Suppressor macrophage treated with lipopolysaccharide for 4 hours (primary cell): ENCODE results near the gene PRLR.
"Not testable (repeated sequence)": the region's sequence is repeated elsewhere in the genome, so short reads cannot be mapped to it uniquely, and the experiment has no call there.

Experiments
- DNase-seq: peaks from one replicate; pipeline ENCODE4 v3.0.0-alpha.2; 2020

The PRLR gene

DNA sequence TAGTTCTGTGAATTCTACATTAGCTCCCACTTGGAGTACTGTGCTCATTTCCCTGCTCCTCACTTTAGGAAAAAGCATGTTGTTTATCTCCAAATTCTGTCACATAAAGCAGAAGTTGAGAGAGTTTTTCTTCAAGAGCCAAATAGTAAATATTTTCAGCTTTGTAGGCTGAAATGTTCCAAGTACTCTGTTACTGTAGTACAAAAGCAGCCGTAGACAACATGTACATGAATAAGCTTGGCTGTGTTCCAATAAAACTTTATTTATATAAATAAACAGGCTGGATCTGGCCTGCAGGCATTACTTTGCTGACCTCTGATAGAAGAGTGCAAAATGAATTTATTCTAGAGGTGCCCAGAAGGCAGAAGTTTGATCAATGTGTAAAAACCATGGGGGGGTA lies 109.6 kb downstream of the PRLR start:
- no peak for DNase-seq

DNA sequence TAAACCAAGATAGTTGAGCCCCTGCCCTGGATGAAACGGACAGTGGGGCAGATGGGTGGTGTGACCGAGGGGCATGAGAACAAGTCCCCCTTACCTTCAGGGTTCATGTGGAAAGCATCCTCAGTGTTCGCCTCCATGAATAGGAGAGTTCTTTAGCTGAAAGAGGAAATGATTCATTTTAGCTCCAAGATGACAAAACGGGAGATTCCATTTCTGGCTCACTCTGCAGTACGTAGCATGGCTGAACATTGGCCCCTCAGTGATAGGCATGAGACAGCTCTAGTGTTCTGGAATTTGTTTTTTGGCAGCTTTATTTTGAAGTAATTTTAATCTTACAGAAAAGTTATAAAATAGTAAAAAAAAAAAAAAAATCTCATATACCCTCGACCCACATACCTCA lies 112.3 kb downstream of the PRLR start:
- peak; percentile 68 for DNase-seq

DNA sequence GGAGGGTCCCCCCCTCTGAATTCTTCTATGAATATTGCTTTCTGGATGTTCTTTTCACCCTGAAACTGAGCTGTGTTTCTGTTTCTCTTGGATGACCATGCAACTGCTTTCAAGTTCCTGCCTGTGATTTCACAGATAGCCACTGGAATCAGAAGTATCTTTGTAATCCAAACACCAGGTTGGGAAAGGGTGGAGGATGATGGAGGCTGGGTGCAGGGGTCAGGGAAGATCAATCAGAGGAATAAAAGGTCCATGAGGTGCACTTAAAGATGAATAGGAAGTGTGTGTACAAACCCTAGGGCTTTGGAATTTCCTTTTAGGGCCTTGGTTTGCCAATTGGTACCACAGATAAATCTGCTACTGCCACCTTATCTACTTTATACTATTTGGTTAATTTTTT lies 114.4 kb downstream of the PRLR start:
- DNase-seq = no peak

DNA sequence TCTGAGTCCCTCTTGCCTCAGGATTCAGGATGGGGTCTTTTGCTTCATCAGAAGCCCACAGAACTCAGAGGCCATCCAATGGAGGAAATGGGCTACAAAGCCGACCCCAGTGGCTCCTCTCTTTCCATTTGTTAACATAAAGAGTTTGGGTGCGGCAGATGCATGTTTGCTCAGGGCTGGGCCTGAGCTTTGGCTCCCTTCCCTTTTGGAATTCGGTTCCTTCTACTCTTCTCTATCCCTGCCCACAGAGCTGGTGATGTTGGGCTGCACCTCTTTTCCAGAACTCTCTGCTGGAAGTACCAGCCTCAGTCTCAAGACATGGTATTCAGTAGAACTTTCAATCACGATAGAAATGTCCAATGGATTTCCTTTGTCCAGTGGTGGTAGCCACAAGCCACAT lies 115.6 kb downstream of the PRLR start:
- DNase-seq = no peak

DNA sequence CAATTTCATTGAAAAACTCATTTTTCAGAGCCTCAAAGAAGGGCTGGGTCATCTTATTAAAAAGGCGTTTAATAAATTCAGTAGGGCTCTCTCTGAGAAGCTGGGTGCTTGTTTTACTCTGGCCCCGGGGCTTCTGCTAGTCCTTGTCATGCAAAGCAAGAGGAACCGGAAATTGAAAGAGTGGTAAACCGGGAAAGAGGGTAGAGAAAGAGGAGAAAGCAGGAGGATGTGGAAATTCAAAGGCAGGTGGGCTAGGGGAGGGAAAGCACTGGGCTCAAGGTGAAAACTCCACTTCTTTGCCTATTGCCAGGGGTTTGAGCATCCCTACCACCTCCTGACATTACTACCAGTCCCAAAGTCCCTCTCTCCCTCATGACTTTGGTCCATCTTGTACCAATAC lies 118.0 kb downstream of the PRLR start:
- no peak for DNase-seq

DNA sequence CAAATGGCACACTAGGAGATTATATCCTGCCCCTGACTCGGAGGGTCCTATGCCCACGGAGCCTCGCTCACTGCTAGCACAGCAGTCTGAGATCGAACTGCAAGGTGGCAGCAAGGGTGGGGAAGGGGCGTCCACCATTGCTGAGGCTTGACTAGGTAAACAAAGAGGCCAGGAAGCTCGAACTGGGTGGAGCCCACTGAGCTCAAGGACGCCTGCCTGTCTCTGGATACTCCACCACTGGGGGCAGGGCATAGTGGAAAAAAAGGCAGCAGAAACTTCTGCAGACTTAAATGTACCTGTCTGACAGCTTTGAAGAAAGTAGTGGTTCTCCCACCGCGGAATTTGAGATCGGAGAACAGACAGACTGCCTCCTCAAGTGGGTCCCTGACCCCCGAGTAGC lies 125.7 kb downstream of the PRLR start:
- DNase-seq = not testable (repeated sequence)

DNA sequence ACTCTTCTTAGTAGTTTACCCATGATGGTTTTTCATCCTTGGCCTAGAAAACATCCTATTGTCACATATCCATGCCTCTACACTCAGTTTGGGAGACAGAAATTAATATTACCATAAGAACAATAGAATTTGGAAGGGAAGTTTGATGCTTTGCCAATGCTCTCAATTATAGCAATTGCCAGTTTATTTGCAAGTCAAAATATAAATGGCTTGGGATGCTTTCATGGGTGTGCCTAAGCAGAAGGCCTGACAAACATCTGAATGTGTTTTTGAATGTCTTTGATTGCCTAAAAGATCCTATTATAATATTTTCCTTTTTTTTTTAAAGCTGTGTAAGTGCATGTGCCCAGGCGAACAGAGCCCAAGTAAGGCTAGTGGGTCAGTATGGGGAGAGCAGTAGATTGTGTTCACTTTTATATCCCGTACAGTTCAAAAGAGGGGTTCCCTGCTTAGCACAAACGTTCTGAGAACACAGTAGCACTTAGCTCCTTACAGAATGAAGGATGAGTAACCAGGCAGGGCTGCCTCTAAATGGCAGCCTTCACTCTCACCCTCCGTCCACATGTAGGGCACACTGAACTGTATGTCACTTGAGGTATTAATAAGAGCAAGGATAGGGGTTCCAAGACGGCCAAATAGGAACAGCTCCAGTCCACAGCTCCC lies 126.5 kb downstream of the PRLR start:
- no peak for DNase-seq

DNA sequence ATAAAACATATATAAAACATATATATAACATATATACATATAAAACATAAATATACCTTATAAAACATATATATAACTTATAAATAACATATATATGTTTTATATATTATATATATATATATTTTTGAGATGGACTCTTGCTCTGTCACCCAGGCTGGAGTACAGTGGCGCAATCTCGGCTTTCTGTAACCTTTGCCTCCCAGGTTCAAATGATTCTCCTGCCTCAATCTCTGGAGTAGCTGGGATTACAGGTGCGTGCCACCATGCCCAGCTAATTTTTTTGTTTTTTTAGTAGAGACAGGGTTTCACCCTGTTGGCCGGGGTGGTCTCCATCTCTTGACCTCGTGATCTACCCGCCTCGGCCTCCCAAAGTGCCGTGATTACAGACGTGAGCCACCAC lies 128.6 kb downstream of the PRLR start:
- not testable (repeated sequence) for DNase-seq

DNA sequence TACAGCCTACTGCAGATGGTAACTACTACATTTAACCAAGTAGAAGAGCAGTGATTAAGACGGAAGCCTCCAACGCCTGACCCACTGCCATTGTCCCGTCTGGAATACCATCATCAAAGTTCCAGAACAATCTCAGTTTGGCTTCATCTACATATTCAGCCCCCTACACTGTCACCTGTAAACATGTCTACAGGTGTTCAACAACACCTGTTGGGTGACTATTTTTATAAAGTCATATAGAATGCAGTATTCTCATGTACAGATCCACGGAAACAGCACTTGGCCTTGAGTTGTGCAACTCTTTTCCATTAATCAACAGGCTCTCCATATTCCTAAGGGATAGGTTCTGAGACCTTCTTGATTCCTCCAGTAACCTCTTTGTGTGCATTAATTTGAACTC lies 129.3 kb downstream of the PRLR start:
- no peak for DNase-seq

DNA sequence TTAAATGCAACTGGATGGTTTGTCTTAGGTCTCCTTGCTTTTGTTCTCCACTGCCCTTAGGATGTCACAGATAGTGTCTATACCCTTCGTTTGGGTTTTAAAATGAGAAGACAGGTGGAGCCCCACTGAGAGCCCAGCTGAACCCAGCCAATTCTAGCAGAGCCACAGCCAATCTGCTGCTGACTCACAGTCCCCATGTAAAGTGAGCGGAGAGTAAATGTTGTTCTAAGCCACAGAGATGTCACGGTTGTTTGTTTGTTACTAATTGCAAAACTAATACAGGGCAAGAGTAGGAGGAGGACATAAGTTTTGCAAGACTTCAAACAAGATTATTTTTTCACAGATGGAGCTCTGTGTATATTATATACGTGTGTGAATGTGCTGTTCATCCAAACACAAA lies 132.1 kb downstream of the PRLR start:
- no peak for DNase-seq

DNA sequence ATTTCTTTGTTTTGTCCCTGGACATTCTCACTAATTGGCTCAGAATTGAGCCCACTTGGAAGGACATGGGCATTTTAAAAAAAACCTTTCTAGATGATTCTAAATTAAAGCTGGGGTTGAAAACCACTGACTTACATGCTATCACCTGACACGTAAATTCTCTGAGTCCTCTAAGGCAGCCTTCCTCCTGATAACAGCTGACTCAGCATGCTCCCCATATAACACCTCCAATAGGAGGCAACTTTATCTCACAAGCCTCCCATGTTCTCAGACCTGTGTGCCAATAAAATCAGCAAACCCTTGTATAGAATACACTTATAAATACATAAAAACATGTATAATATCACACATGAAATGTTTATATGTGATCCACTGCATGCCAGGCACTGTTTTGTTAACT lies 133.4 kb downstream of the PRLR start:
- no peak for DNase-seq

DNA sequence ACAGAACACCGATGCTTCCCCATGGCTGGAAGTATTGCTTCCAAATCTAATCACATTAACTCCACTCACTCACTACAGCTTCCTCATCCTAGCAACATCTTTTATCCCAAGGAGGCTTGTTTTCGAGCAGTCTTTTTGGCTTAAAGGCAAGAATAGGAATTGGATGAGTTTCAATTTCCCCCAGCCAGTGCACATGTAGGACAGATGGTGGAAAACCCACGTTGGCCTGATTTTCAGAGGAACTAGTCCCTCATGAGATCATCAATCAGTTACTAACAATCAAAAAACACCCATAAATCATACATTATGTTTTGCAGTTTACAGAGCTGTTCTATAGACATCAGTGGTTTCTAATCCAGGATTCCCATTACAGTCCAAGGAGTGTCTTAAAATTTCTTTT lies 134.1 kb downstream of the PRLR start:
- DNase-seq = peak; percentile 64

DNA sequence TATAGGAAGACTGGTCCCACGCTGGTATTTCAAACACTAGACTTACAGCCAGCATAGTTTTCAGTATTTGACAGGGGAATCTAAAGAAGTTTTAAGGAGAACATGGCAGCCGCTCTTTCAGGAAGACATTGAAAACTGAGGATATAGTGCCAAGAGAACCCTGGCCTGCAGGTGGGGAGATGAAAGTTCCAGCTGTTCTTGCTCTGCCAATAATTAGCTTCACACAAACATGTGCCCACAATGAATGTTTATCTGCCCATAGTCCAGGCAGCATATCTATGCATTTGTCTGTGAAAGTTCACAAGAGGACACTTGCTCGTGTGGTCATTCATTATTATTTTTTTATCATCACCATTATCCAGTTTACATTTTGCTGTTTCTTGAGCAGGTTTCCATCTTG lies 134.9 kb downstream of the PRLR start:
- DNase-seq = no peak

DNA sequence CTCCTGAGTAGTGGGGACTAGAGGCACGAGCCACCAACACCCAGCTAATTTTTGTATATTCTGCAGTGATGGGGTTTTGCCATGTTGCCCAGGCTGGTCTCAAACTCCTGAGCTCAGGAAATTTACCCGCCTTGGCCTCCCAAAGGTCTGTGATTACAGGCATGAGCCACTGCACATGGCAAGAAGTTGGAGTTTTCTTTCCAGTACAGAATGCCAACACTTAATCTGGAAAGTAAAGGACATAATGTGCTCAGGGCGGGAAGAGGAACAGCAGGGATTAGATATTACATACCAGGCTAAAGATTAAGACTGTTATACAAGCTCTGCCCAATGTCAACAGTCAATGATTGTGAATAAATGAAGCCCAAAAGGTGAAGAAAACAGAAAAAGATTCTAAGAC lies 135.3 kb downstream of the PRLR start:
- DNase-seq = no peak

DNA sequence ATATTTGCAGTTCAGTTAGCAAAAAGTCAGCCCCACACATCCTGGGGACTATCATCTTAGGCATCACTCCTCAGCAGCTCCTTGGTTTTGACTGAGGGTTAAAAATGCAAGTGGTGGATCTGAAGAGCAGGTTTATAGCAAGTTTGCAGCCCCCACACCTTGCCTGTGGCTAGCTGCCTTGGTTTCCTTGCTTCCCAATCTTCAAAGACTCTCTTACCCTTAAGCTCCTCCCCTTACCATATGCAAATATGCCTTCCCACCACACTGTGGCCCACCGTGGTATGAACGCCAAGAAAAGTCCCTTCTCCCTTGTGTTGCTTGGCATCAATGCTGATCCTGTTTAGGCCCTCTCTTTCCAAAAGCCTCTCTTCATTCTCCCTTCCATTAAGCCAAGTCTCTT lies 137.6 kb downstream of the PRLR start:
- no peak for DNase-seq

DNA sequence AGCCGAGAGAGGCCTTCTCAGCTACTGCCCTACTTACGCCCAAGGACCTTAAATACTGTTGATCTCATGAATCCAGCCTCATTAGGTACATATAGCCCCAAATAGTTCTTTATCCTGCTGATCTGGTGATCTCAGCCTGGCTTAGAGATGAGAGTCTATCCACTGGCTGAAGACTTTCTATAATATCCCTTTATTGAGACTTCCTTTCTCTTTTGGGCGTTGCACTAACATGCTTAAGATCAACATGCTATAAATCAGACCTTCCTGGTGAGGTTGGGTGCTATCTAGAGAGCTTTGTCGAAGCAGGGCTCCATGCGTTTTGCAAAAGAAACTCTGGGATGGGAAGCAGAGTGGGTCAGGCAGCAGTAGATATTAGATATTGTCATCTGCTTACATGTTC lies 138.6 kb downstream of the PRLR start:
- no peak for DNase-seq

DNA sequence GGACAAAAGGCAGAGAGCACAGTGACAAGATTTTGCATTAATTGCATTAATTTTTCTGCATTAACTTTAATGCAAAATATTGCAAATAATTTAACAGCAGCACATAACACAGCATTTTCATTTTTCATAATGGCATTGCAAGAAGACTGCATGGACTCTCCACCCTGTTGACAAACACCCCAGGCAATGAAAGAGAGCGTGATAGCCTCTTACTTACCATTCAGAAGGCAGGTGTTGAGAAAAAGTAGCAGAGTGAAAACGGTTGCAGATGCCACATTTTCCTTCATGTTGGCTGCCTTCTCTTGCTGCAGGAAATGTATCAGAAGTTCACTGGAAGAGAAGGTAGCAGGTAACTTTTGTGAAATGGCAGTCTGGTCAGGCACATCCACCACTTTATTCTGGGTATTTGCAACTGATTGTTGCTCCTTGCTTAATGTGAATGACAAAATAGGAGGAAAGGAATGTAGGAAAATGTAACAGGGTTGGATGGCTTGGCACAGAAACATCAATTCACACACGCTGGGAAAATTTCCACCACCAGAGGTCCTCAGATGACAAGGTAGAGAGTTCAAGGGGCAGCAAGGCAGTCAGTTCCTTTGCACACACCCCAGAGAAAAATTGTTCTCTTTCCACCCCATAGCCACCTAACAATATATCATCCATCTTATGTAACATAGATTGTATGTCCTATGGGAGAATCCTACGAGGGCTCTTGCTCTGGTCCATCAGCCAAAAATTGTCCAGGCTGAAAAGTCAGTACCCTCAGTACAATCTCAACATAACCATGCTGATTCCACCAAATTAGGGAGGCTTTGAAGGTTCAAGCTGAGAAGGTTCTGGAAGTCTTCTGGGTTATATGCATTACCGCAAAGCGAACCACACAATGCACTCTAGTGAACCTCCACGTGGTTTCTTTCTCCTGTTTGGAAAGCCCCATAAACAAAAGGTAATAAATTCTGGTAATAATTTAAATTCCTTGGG lies 140.7 kb downstream of the PRLR start:
- DNase-seq = peak; percentile 74

DNA sequence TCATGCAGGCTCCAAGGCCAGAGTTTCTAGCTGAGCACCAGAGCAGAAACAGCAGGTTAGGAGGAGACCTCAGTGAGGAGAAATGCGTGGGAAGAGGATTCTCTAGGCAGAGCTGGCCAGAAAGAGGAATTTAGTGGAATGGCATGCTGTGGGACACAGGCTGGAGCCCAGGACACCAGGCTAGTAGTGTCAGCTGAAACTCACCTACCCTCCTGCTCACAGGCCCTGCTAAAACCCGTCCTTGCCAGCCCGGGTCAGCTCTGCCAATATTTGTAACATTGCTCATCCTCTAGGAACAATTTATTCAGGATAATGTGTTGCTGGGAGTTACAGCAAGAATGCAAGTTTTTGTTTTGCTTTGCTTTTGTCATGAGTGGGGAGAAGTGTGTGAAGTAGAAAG lies 142.3 kb downstream of the PRLR start:
- DNase-seq = no peak

DNA sequence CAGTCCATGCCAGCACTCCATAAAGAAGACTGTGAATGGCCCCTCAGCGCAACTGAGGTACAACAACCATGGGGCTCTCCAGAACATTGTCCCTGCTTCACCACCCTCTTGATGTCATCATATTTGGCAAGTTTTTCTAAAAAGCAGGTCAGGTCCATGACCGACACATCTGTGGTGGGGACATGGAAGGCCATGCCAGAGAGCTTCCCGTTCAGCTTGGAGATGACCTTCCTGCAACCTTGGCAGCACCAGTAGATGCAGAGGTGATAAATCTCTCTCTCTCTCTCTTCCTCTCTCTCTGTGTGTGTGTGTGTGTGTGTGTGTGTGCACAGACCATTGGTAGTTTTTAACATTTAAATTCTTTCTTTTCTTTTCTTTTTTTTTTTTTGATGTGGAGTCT lies 147.1 kb downstream of the PRLR start:
- no peak for DNase-seq

DNA sequence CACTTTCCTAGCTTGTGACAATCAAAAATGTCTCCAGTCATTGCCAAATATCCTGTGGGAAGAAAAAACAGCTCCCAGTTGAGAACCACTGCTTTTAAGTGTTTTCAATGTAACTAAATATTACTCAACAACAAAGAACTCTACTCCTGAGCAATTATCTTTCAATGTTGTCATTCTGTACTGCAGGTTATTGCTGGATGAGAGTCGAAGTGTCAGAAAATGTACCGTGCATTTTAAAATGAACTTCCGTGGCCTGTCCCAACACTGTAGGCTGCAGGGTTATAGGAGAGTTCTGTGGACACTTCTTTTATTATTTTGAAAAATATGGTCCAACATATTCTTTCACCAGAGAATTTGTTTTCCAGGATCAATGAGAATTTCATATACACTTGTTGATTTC lies 147.8 kb downstream of the PRLR start:
- no peak for DNase-seq

DNA sequence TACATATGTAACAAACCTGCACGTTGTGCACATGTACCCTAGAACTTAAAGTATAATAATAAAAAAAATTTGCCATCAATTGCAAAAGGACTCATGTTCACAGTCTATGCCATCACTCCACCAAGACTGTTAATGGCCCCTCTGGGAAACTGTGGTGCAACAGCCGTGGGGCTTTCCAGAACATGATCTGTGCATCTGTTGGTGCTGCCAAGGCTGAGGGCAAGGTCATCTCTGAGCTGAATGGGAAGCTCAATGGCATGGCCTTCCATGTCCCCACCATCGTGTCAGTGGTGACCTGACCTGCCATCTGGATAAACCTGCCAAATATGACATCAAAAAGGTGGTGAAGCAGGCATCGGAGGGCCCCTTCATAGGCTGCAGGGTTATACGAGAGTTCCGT lies 149.2 kb downstream of the PRLR start:
- no peak for DNase-seq

DNA sequence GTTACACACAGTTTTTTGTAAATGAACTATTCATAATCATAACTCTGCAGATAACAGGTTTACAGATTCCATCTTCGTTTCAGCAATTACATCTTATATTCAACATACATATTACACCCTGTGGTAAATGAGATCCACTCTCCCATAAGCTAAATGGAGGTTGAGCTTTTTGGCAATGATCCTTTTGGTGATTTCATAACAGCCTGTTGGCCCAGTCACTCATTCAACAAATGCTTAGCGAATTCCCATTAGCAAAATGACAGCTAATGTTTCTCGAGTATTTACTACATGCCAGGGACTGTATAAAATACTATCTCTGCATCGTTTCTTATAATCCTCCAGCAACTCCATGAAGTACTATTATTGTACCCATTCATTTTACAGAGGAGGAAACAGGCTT lies 157.1 kb downstream of the PRLR start:
- DNase-seq = no peak

DNA sequence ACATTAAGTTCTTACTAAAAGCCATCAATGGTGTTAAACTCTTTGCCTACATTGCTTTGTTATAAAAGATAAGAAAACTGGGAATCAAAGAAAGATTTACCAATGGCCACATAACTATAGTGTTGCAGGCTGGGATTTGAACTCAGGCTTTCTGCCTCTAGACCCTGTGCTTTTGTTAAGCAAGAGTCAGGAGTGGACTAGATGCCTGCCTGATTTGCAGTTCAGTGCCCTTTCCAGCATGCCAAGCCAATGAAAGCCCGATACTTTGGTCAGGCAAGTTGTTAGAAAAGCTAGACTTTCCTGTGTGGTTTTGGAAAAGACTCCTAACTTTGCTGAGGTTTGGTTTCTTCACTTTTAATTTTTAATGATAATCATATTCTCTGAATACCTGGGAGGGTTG lies 161.1 kb downstream of the PRLR start:
- DNase-seq = no peak

DNA sequence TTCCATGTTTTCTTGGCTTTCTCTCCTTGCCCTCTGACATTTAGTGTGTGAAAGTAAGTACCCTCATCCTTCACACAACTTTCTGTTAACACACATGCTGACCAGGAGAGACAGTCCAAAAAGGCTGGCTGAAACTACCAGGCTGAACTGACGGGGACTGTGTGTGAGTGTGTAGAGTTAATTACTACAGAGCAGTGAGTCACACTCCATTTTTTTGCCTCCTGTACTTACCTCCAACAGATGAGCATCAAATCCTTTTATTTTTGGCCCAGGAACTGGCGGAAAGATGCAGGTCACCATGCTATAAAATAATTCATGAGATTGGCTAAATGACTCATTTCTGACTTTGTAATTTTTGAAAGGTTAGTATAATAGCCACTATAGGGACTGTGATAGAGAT lies 162.3 kb downstream of the PRLR start:
- DNase-seq = no peak
